Fibroblast of lung (primary cell): ENCODE data around the gene KRT74. TPM values are rescaled to one million over a fixed set of nuclear protein-coding genes. Genes with fewer than 3 reads are reported as not detected.

Source experiments
- DNase-seq, 2 donors: peaks; one replicate each; pipeline versions ENCODE4 v3.0.0 to v3.0.0-alpha.2; 2010; ENCODE audit warnings: low read depth in 2 of 2
- H2AFZ ChIP-seq: 2 replicates; pipeline ENCODE4 v1.5.1; 2012; ENCODE audit warnings: low read length, control low read depth, inconsistent platforms
- H3K27ac ChIP-seq: 2 replicates; pipeline ENCODE4 v1.5.1; 2011; ENCODE audit warnings: low read length, control low read depth; ENCODE audit not compliant: insufficient read depth
- H3K27me3 ChIP-seq: 2 replicates; pipeline ENCODE4 v1.5.1; 2011; ENCODE audit warnings: mild to moderate bottlenecking, low read length; ENCODE audit not compliant: control insufficient read depth, insufficient read depth
- H3K36me3 ChIP-seq: 2 replicates; pipeline ENCODE4 v1.5.1; 2011; ENCODE audit warnings: low read length; ENCODE audit not compliant: control insufficient read depth, insufficient read depth
- H3K4me1 ChIP-seq: 2 replicates; pipeline ENCODE4 v1.5.1; 2011; ENCODE audit warnings: low read length; ENCODE audit not compliant: control insufficient read depth, insufficient read depth; ENCODE audit errors: extremely low read depth
- H3K4me2 ChIP-seq: 2 replicates; pipeline ENCODE4 v1.5.1; 2011; ENCODE audit warnings: low read length, control low read depth; ENCODE audit not compliant: insufficient read depth; ENCODE audit errors: extremely low read depth
- H3K4me3 ChIP-seq, 4 experiments: fragments of 200-600 bp in 1 of 4; sonication (generic) in 1 of 4; replicated peaks in 1 of 4; 2 replicates each; pipeline ENCODE4 v1.5.1; 2011 to 2016; ENCODE audit warnings: low read length in 4 of 4, low read depth in 3 of 4, mild to moderate bottlenecking in 3 of 4, control low read depth in 2 of 4, inconsistent platforms in 1 of 4, mixed read lengths in 1 of 4; ENCODE audit not compliant: insufficient read depth in 1 of 4; ENCODE audit errors: control extremely low read depth in 1 of 4
- H3K79me2 ChIP-seq: 2 replicates; pipeline ENCODE4 v1.5.1; 2012; ENCODE audit warnings: mild to moderate bottlenecking, low read length, inconsistent platforms; ENCODE audit not compliant: control insufficient read depth, insufficient read depth
- H3K9ac ChIP-seq: 2 replicates; pipeline ENCODE4 v1.5.1; 2011; ENCODE audit warnings: mild to moderate bottlenecking, low read length, control low read depth; ENCODE audit not compliant: insufficient read depth
- H3K9me3 ChIP-seq: 2 replicates; pipeline ENCODE4 v1.5.1; 2012; ENCODE audit warnings: low read depth, low read length; ENCODE audit not compliant: control insufficient read depth, insufficient read depth
- H4K20me1 ChIP-seq: 2 replicates; pipeline ENCODE4 v1.5.1; 2011; ENCODE audit warnings: low read length; ENCODE audit not compliant: control insufficient read depth, insufficient read depth; ENCODE audit errors: extremely low read depth
- CTCF ChIP-seq, 2 donors: IDR thresholded peaks in 1 of 2; conservative IDR thresholded peaks in 1 of 2; 1 replicate in 1 of 2; 2 replicates in 1 of 2; pipeline ENCODE4 v1.5.1; 2011 to 2012; ENCODE audit warnings: low read length in 2 of 2, control low read depth in 1 of 2, inconsistent platforms in 1 of 2, low read depth in 1 of 2, mild to moderate bottlenecking in 1 of 2
- EZH2 ChIP-seq: IDR thresholded peaks from 2 replicates; pipeline ENCODE4 v1.5.1; 2012; ENCODE audit warnings: low read length, control low read depth, mild to moderate bottlenecking; ENCODE audit errors: missing control alignments
- polyA plus RNA-seq, 2 donors: library from polyadenylated mRNA; depleted of rRNA in 1 of 2; stranded (reverse) in 1 of 2; unstranded in 1 of 2; fragments of >200 nt; gene quantifications; 2 replicates each; pipeline ENCODE4 v1.2.1, GENCODE V29; 2011 to 2012; ENCODE audit warnings: missing spikeins in 1 of 2
- total RNA-seq: library from RNA; depleted of rRNA; stranded (reverse); fragments of >200 nt; gene quantifications from 2 replicates; pipeline ENCODE4 v1.2.1, GENCODE V29; 2014

Gene KRT74
- total and polyA plus RNA-seq, 2 donors (not counting 1 experiment from before 2014, with no cell fraction given), result not detected

GRCh38 chr12:52530905-52531304, 42.7 kb downstream of the KRT74 start:
- Histone ChIP-seq H2AFZ (no peak overlapping the region), H4K20me1 (no peaks in the 10 kb centered on the region), H3K9ac (no peak overlapping the region), H3K36me3 (no peaks in the 10 kb centered on the region), H3K27ac (no peak overlapping the region), H3K4me1 (no peaks in the 10 kb centered on the region), H3K79me2 (no peaks in the 10 kb centered on the region), H3K27me3 (peaks cover 2% of the 10 kb centered on the region), H3K9me3 (no peaks in the 10 kb centered on the region), H3K4me2 (no peak overlapping the region), H3K4me3 (no peak overlapping the region)
- DNase-seq, result no peak
- TF ChIP-seq CTCF (conservative IDR thresholded peaks at IDR 0.05 in 1 of 2, IDR thresholded peaks at IDR 0.05 in 1 of 2; ENCODE audit: low read depth in 1 of 2, low read length in 2 of 2), result no peak
- TF ChIP-seq EZH2, result no peak

GRCh38 chr12:52530366-52530765, 43.3 kb downstream of the KRT74 start:
- Histone ChIP-seq H3K4me2 (no peak overlapping the region), H2AFZ (no peak overlapping the region), H3K27ac (no peak overlapping the region), H3K9me3 (no peaks in the 10 kb centered on the region), H3K9ac (no peak overlapping the region), H4K20me1 (no peaks in the 10 kb centered on the region), H3K4me3 (no peak overlapping the region), H3K36me3 (no peaks in the 10 kb centered on the region), H3K27me3 (peaks cover 2% of the 10 kb centered on the region), H3K79me2 (no peaks in the 10 kb centered on the region), H3K4me1 (no peaks in the 10 kb centered on the region)
- no peak for DNase-seq
- TF ChIP-seq EZH2, result no peak
- TF ChIP-seq CTCF (conservative IDR thresholded peaks at IDR 0.05 in 1 of 2, IDR thresholded peaks at IDR 0.05 in 1 of 2; ENCODE audit: low read depth in 1 of 2, low read length in 2 of 2), result no peak

GRCh38 chr12:52529846-52530245, 43.8 kb downstream of the KRT74 start:
- TF ChIP-seq CTCF (conservative IDR thresholded peaks at IDR 0.05 in 1 of 2, IDR thresholded peaks at IDR 0.05 in 1 of 2; ENCODE audit: low read depth in 1 of 2, low read length in 2 of 2), result no peak
- no peak for TF ChIP-seq EZH2

More at GRCh38 chr12:52529846-52530245, 43.8 kb downstream of the KRT74 start:
- no peak overlapping the region for H3K9ac ChIP-seq
- H2AFZ ChIP-seq, result no peak overlapping the region
- DNase-seq, result no peak
- H3K4me2 ChIP-seq, result no peak overlapping the region
- H3K79me2 ChIP-seq, result no peaks in the 10 kb centered on the region
- H3K9me3 ChIP-seq, result no peaks in the 10 kb centered on the region
- H3K27ac ChIP-seq, result no peak overlapping the region
- H3K27me3 ChIP-seq, result peaks cover 2% of the 10 kb centered on the region
- H3K4me1 ChIP-seq, result no peaks in the 10 kb centered on the region
- H4K20me1 ChIP-seq, result no peaks in the 10 kb centered on the region
- H3K4me3 ChIP-seq, result no peak overlapping the region
- no peaks in the 10 kb centered on the region for H3K36me3 ChIP-seq
